Adrenal gland (tissue), 12 donors: ENCODE results near the gene ZNF548. TPM values are rescaled to one million over a fixed set of nuclear protein-coding genes. Genes with fewer than 3 reads are reported as not detected.

Source experiments
- DNase-seq, 7 donors: peaks; one replicate each; pipeline ENCODE4 v3.0.0-alpha.2; 2019 to 2020
- H3K27ac ChIP-seq, 5 donors: fragments of 200-600 bp; sonication (generic) in 4 of 5; 1 replicate in 3 of 5; 2 replicates in 2 of 5; pipeline versions ENCODE4 v1.5.1 to v1.8.0; 2016 to 2020; ENCODE audit warnings: mild to moderate bottlenecking in 1 of 5
- H3K27me3 ChIP-seq: fragments of 200-600 bp; 2 replicates; pipeline ENCODE4 v1.8.0; 2021
- H3K36me3 ChIP-seq, 2 donors: fragments of 200-600 bp; replicated peaks in 1 of 2; 1 replicate in 1 of 2; 2 replicates in 1 of 2; pipeline versions ENCODE4 v1.5.1 to v1.8.0; 2018 to 2022
- H3K4me1 ChIP-seq, 2 donors: fragments of 200-600 bp; replicated peaks in 1 of 2; 1 replicate in 1 of 2; 2 replicates in 1 of 2; pipeline versions ENCODE4 v1.5.1 to v1.8.0; 2018 to 2021
- H3K4me3 ChIP-seq, 4 donors: fragments of 200-600 bp; sonication (generic) in 3 of 4; one replicate each; pipeline ENCODE4 v1.5.1; 2016 to 2018
- H3K9me3 ChIP-seq, 3 donors: fragments of 200-600 bp; sonication (generic) in 1 of 3; replicated peaks in 1 of 3; 1 replicate in 2 of 3; 2 replicates in 1 of 3; pipeline versions ENCODE4 v1.5.1 to v1.8.0; 2016 to 2021
- CTCF ChIP-seq, 6 experiments: fragments of 450-650 bp in 4 of 6; fragments of 200-600 bp in 2 of 6; sonication (generic) in 1 of 6; IDR thresholded peaks; 1 replicate in 5 of 6; 2 replicates in 1 of 6; pipeline versions ENCODE4 v1.5.1 to v1.8.0; 2016 to 2021; ENCODE audit warnings: antibody characterized with exemption in 6 of 6, mild to moderate bottlenecking in 2 of 6, moderate library complexity in 1 of 6
- POLR2A ChIP-seq, 2 donors: fragments of 450-650 bp; IDR thresholded peaks; one replicate each; pipeline ENCODE4 v1.6.1; 2017; ENCODE audit warnings: antibody characterized with exemption in 2 of 2, mild to moderate bottlenecking in 2 of 2, moderate library complexity in 1 of 2
- WGBS, 4 donors: extraction: QIAGEN DNeasy Blood & Tissue Kit in 2 of 4; methylation state at CpG; one replicate each; pipeline versions ENCODE4 v1.1.5 to v1.1.7; 2013 to 2017; 5-methylcytosine and 5-hydroxymethylcytosine counted together
- intact Hi-C, 2 donors: fragments of 100-400 bp; cut with DNase I; formaldehyde crosslinking; loops; one replicate each; pipeline versions ENCODE4 v1.14.1 to v1.15.0; 2022 to 2023
- polyA plus RNA-seq, 3 donors: library from polyadenylated mRNA; stranded (reverse); fragments of 200-250 nt in 2 of 3; fragments of 350-450 nt in 1 of 3; fragmentation: Illumina TruSeq in 1 of 3; extraction: RNeasy Lipid Tissue Mini Kit (QIAGEN cat#74804) in 1 of 3; gene quantifications; one replicate each; pipeline ENCODE4 v1.2.3, GENCODE V29; 2013 to 2014
- total RNA-seq, 9 donors: library from RNA; depleted of rRNA in 4 of 9; stranded (reverse); fragments of >200 nt in 4 of 9; fragments of 120-200 nt in 1 of 9; fragmentation: NEBNext Ultra II Directional in 1 of 9; extraction: Animal tissue kit (Norgen Biotek cat#: 25700) in 1 of 9; gene quantifications; one replicate each; pipeline versions ENCODE4 v1.1.0 to v1.2.4, GENCODE V29; 2013 to 2023
- donor health status: healthy with polysubstance abuse.
- donor health status: Bipolar disorder and iron deficiency.
- donor health status: DM: yes; HTN: yes; CAD: no.
- donor health status: DM: no; HTN: no; CAD: no.
- donor health status: DM: no; HTN: no; CAD: no.
- donor health status: DM: yes; HTN: yes; CAD: no.

The ZNF548 gene
- total and polyA plus RNA-seq, 12 donors: 4.6 to 21.7 (median 13.2) TPM

DNA sequence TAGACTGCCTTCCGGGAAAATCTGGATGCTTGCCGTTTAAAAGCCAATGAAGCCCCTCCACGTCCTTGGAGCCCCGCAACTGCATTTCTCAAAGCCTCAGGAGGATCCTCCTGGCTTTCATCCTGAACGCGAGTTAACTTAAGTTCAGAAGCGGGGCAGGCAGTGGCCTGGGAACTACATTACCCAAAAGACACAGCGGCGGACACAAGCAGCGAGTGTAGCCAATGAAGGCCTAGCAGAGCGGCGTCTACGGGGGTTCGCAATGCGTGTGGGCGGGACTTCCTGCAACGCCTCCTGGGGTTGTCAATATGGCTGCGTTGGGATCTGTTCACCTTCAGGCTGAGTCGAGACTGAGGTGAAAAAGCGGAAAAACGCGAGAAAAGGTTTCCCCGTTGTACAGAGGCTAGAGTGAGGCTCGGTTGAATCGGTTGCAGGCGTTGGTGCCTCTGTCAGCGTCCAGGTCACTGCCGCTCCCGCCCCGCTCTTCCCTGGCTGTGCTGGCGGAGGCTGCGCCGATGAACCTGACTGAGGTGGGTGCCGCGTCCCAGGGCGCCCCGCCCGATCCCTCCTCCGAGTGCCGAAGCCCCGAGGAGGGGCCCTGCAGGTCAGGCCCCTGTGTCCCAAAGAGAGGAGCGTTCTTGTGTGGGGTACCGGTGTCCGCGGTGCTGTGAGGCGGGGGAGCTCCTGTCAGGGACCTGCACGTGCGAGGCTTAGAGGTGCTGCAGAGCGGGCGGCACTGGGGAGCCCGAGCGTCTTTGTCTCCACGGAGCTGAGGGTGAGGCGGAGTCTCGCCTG lies 21.4 kb downstream of the ZNF548 start, which contains the start of gene ZNF17:
Gene ZNF17, plus strand, starts transcription at position 285 of the 795 bp plus-strand sequence. CDS start 2,455 bp downstream, outside the sequence.
- peak; percentile 92 to 98 (median 96) for DNase-seq
- Histone ChIP-seq H3K9me3 (no peaks in the 10 kb centered on the region), H3K4me3 (peak within 1 kb of the TSS; percentile 27 to 89 (median 79)), H3K27me3 (no peaks in the 10 kb centered on the region), H3K27ac (peak within 1 kb of the TSS in 3 of 5 donors; percentile 18 to 66 (median 43)), H3K36me3 (no peaks in the 10 kb centered on the region), H3K4me1 (peaks cover 0 to 17% of the 10 kb centered on the region in 2 donors)
- TF ChIP-seq CTCF (IDR thresholded peaks at IDR 0.05): no peak
- TF ChIP-seq POLR2A (IDR thresholded peaks at IDR 0.05): no peak
- intact Hi-C loops: no loop called here
- 0% methylated on average over 22 to 55 of the region's 55 CpGs for WGBS, 4 donors

- Histone ChIP-seq H3K9me3 (peaks cover 0 to 16% (median 4%) of the 10 kb centered on the region in 3 donors), H3K4me1 (no peaks in the 10 kb centered on the region), H3K36me3 (peaks cover 0 to 29% of the 10 kb centered on the region in 2 donors), H3K27ac (no peak overlapping the region), H3K4me3 (no peak overlapping the region), H3K27me3 (no peaks in the 10 kb centered on the region)
- DNase-seq: peak in 1 of 7 donors; percentile 44
- TF ChIP-seq POLR2A (IDR thresholded peaks at IDR 0.05) (no peak), CTCF (IDR thresholded peaks at IDR 0.05) (no peak)
- 97 to 98% (median 98%) methylated on average over 4 of the region's 4 CpGs for WGBS, 4 donors
- intact Hi-C loops: no loop called here
Measured at GRCh38 chr19:57419439-57419838, 29.8 kb downstream of the ZNF548 start.

GRCh38 chr19:57421037-57421436 lies 31.4 kb downstream of the ZNF548 start:
- Histone ChIP-seq H3K27me3 (no peaks in the 10 kb centered on the region), H3K9me3 (peaks cover 0 to 16% (median 4%) of the 10 kb centered on the region in 3 donors), H3K27ac (no peak overlapping the region), H3K36me3 (peaks cover 0 to 29% of the 10 kb centered on the region in 2 donors), H3K4me3 (no peak overlapping the region), H3K4me1 (no peaks in the 10 kb centered on the region)
- TF ChIP-seq CTCF (IDR thresholded peaks at IDR 0.05): no peak
- no peak for TF ChIP-seq POLR2A (IDR thresholded peaks at IDR 0.05)
- WGBS, 4 donors: 95 to 100% (median 98%) methylated on average over 3 of the region's 3 CpGs
- intact Hi-C loops: no loop called here
- DNase-seq: no peak

GRCh38 chr19:57434386-57435061 lies 44.9 kb downstream of the ZNF548 start:
- intact Hi-C loops: no loop called here

More at GRCh38 chr19:57434386-57435061, 44.9 kb downstream of the ZNF548 start:
- H3K27me3 ChIP-seq: no peaks in the 10 kb centered on the region
- peaks cover 0 to 5% of the 10 kb centered on the region in 2 donors for H3K36me3 ChIP-seq
- H3K4me3 ChIP-seq: peak overlapping the region in 3 of 4 donors; percentile 73 to 99 (median 84)
- peak overlapping the region in 1 of 5 donors; percentile 4 for H3K27ac ChIP-seq
- 26 to 34% (median 28%) methylated on average over 15 of the region's 15 CpGs for WGBS, 4 donors
- DNase-seq: peak in 1 of 7 donors; percentile 54
- peaks cover 11 to 17% of the 10 kb centered on the region in 2 donors for H3K4me1 ChIP-seq
- no peaks in the 10 kb centered on the region for H3K9me3 ChIP-seq
- TF ChIP-seq CTCF (IDR thresholded peaks at IDR 0.05) (no peak), POLR2A (IDR thresholded peaks at IDR 0.05) (no peak)
